T-helper 1 cell treated with Interleukin-12 subunit alpha and Interleukin-12 subunit beta and Interleukin-4 antibody, amounts not matched to agents 30 ng/mL and 1 ng/mL, for 36 hours (primary cell): ENCODE results near the gene CD226. TPM values are rescaled to one million over a fixed set of nuclear protein-coding genes. Genes with fewer than 3 reads are reported as not detected.
"Not testable (repeated sequence)": the region's sequence is repeated elsewhere in the genome, so short reads cannot be mapped to it uniquely, and the experiment has no call there.

Experiments used
- intact Hi-C: fragments of 100-400 bp; cut with micrococcal nuclease; formaldehyde crosslinking; loops from one replicate; pipeline ENCODE4 v1.15.1; 2024
- total RNA-seq: library from RNA; stranded (reverse); gene quantifications from 2 replicates; pipeline ENCODE4 v1.2.3, GENCODE V29; 2022

The CD226 gene
- total RNA-seq, 1 donor from 2014 or later: 125 TPM

- intact Hi-C loops: no loop called here
Measured at GRCh38 chr18:69929041-69929774, 18.5 kb downstream of the CD226 start.

GRCh38 chr18:69916412-69916811 is 31.3 kb downstream of the CD226 start:
- intact Hi-C loops: no loop called here

- intact Hi-C loops: loop anchor here (1.0 kb wide), 1 partner anchor 11 kb away; no protein-coding TSS in a partner anchor
Measured at GRCh38 chr18:69908838-69909237, 38.8 kb downstream of the CD226 start.

DNA sequence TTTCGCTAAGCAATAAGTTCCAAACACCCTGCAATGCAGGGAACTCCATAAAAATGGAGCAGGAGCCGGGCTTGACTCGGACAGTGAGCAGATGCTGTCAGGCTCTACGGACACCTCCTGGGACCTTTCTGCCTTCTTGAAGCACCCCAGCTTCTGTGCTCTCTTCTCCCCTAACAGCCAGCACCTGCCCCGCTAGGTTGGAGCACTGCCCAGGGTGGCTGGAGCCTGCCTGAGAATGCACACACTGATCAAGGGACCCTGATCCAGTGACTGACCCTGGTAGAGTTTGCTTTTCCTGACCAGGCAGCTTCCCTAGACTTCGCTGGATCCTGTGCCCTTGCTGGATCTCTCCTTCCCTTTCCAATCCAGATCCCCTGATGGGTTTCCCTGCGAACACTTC is 40.9 kb downstream of the CD226 start:
- intact Hi-C loops: no loop called here

GRCh38 chr18:69900941-69901340 is 46.7 kb downstream of the CD226 start:
- intact Hi-C loops: no loop called here

DNA sequence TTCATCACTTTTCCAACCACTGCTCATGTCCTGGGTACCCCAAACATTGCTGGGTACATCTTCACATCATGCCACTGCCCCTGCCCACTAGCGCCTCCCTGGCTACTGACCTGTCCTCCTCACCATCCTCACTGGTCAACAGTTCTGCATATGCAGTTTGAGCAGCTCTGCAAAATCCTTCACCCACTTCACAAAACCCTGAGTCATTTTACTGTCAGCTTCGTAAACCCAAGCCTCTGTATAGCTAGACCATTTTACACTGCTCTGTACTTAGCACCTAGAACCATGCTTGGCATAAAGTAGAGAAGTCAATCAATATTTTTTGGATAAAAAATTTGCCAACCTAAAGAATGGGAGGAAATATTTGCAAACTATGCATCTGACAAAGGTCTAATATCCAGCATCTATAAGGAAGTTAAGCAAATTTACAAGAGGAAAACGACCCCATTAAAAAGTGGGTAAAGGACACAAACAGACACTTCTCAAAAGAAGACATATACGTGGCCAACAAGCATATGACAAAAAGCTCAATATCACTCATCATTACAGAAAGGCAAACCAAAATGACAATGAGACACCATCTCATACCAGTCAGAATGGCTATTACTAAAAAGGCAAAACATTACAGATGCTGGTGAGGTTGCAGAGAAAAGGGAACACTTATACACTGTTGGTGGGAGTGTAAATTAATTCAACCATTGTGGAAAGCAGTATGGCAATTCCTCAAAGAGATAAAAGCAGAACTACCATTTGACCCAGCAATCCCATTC is 48.3 kb downstream of the CD226 start:
- intact Hi-C loops: loop anchor here (2.0 to 5.0 kb wide), 2 partner anchors 173 to 187 kb away; no protein-coding TSS in a partner anchor

GRCh38 chr18:69898241-69898861 is 49.3 kb downstream of the CD226 start:
- intact Hi-C loops: loop anchor here (1.0 to 5.0 kb wide), 4 partner anchors 11 to 188 kb away; no protein-coding TSS in a partner anchor

DNA sequence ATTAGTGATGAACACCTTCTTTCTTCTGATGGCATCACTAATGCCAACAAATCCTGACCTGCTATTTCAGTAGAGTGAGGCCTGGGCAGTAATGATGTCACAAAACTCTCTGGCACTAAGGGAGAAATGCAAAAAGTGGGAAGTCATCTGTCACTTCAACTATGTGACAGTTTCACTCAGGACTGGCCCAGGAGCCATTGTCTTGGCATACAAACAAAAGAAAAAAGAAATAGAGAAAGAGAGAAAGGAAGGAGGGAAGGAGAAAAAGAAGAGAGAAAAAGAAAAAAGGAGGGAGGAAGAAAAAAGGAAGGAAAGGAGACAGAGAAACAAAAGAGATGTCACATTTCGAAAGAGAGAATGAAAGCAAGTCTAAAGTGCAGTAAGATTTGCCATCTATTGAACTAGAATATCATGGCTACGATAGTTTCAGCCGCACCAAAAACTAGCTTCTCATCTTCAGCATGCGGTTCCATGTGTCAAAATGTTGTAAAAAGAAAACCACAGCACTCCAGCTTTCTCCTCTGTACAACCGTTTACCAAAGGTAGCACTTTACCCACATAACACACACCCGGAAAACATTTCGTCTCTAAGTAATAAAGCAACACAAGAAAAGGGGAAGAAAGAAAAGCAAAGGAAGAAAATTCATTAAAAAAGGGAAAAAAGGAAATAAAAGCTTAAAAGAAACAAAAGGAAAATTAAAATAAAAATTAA is 50.1 kb downstream of the CD226 start:
- intact Hi-C loops: loop anchor here (1.0 to 5.0 kb wide), 9 partner anchors 11 to 308 kb away; partner anchors contain the start of gene RTTN

DNA sequence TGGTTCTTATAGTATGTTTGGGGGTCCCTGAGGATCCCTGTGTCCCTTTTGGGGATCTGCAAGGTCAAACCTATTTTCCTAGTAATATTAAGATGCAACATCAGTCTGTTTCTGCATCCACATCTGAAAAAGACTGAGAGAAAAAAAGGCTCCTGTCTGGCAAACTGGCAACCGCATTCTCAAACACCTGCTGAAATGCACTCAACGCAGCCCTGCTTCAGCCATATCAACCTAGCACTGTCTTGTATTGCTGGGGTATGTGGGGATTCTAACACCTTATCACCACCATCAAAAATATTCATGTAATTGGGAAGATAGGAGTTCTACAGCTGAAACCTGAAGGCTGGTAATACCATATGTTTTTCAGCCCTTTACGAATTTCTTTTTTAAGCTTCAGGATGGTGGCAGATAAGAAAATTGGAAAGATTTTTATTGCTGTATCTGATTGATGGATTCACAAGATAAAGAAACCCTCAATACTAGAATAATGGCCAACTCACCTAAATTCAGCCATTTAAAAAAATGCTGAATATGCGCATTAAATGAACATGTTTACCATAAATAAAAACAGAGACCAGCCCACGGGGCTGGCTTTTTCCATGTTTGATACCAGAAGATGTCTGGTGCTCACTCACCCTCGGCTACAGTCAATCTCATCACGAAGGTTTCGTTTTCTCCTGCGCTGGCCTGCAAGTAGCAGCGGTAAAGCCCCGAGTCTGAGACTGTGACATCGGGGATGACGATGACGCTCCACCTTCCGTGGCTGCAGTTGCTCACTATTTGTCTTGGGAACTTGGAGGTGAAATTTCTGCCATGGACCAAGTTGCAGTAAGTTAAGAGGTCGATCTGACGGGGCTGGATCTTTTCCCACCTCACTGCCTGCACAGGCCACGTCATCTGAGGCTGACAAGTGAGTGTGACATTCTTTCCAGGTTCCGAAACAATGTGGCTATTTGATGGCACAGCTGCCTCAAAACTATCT is 52.3 kb downstream of the CD226 start:
- intact Hi-C loops: loop anchor here (5.0 kb wide), 1 partner anchor 177 kb away; no protein-coding TSS in a partner anchor

GRCh38 chr18:69894467-69894866 is 53.2 kb downstream of the CD226 start:
- intact Hi-C loops: no loop called here

DNA sequence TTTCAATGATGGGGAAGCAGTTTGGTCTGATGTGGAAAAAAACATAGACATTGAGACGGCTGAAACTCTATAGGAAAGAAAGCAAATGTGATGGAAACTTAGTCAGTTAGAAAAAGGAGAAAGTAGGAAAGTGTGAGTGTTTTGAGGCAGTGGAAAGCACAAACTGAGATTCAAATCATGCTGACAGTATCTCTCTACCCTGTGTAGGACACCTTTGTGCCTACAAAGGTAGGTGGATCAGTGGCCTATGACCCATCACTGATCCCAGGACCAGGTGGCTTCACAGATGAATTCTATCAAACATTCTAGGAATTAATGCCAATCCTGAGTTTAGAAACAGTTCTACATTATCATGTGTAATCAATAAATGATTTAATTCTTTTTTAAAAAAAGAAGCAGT is 57.1 kb downstream of the CD226 start:
- intact Hi-C loops: no loop called here

GRCh38 chr18:69889009-69889408 is 58.7 kb downstream of the CD226 start:
- intact Hi-C loops: no loop called here

GRCh38 chr18:69887256-69887655 is 60.4 kb downstream of the CD226 start:
- intact Hi-C loops: no loop called here

DNA sequence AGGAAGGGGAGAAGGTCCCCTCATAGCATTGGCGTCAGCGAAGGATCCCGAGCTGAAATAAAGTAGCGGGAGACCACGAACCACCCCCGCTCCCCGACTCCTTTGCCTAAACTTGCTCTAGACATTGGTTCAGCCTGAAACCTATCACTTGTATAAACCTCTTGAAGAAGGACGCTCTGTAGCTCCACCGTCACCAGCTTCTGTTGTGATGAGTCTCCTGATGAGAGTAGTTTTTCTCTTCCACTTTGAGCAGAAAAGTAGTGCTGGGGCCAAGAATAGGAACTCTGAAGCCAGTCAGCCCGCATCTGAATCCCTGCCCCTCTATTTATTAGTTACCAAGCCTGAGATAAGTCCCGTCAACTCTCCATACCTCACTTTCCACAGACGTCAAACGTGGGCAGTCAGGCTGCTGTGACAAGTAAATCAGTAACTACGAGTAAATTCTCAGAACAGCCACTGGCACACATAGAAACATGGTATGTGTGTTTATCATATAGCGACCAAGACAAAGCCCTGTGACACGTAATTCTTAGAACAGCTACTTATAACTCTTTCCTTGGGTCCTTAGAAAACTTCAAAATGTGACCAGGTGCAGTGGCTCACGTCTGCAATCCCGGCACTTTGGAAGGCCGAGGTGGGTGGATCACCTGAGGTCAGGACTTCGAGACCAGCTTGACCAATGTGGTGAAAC is 61.7 kb downstream of the CD226 start:
- intact Hi-C loops: loop anchor here (1.0 kb wide), 3 partner anchors 11 to 59 kb away; no protein-coding TSS in a partner anchor

- intact Hi-C loops: no loop called here
Measured at GRCh38 chr18:69885355-69885754, 62.3 kb downstream of the CD226 start.

- intact Hi-C loops: no loop called here
Measured at GRCh38 chr18:69883781-69884180, 63.9 kb downstream of the CD226 start.

DNA sequence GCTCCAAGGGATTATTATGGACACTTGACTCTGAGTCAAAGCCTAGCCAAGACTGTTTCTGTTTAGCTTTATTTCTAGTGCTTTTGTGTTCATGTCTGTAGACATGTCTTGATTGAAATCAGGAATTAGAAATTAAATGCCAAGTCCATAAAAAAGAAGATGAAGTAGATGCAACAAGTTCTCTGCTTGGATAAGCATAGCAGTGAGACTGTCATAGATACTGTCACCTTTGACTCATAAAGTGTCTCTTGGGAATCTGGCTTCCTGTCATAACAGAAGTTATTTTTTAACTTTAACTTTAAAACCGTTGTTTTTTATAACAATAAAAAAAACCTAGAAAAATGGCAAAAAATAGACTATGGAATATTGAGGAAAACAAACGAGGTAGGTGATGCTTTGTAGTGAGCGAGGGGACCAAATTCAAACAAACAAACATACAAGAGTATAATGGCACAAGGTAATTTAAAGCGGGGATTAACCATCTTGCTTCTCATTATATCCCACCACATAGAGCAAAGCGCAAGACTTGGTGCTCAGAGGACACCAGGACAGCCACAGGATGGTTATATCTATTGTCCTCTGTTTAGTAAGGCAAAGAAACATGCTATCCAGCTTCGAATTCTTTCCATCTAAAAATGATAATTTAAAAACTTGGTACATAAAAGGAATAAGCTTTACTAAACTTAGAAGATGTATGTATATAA is 64.6 kb downstream of the CD226 start:
- intact Hi-C loops: no loop called here

GRCh38 chr18:69880083-69880482 is 67.6 kb downstream of the CD226 start:
- intact Hi-C loops: no loop called here

GRCh38 chr18:69879051-69879450 is 68.6 kb downstream of the CD226 start:
- intact Hi-C loops: not testable (repeated sequence)
